Colonic mucosa (tissue), 4 donors: ENCODE data around the gene TRPM2. TPM values are rescaled to one million over a fixed set of nuclear protein-coding genes. Genes with fewer than 3 reads are reported as not detected.

Experiments used
- DNase-seq: peaks from one replicate; pipeline ENCODE4 v3.0.0-alpha.2; 2020
- H3K27ac ChIP-seq: fragments of 200-600 bp; one replicate; pipeline ENCODE4 v1.8.0; 2021
- H3K27me3 ChIP-seq: fragments of 200-600 bp; one replicate; pipeline ENCODE4 v1.8.0; 2021
- H3K36me3 ChIP-seq: fragments of 200-600 bp; one replicate; pipeline ENCODE4 v1.8.0; 2021
- H3K4me1 ChIP-seq: fragments of 200-600 bp; one replicate; pipeline ENCODE4 v1.8.0; 2021; ENCODE audit warnings: mild to moderate bottlenecking
- H3K4me3 ChIP-seq: fragments of 200-600 bp; one replicate; pipeline ENCODE4 v1.8.0; 2021
- H3K9ac ChIP-seq, 2 donors: one replicate each; pipeline ENCODE4 v1.7.0; 2013; ENCODE audit warnings: control low read depth in 2 of 2, low read depth in 2 of 2, low read length in 2 of 2
- H3K9me3 ChIP-seq: fragments of 200-600 bp; one replicate; pipeline ENCODE4 v1.8.0; 2021
- CTCF ChIP-seq: fragments of 200-600 bp; IDR thresholded peaks from one replicate; pipeline ENCODE4 v1.8.0; 2022; ENCODE audit warnings: antibody characterized with exemption, mild to moderate bottlenecking
- intact Hi-C: fragments of 100-400 bp; cut with DNase I; formaldehyde crosslinking; loops from one replicate; pipeline ENCODE4 v1.14.1; 2022
- total RNA-seq, 2 donors: library from RNA; stranded (reverse); fragmentation: NEBNext Ultra II Directional in 1 of 2; extraction: Animal tissue kit (Norgen Biotek cat#: 25700) in 1 of 2; gene quantifications; one replicate each; pipeline ENCODE4 v1.2.1, GENCODE V29; 2021
- donor health status: healthy.
- donor health status: DM: no; HTN: no; CAD: no.
- donor health status: DM: no; HTN: no; CAD: no.

The TRPM2 gene
- total RNA-seq, 2 donors from 2014 or later: 2.6 to 4.2 TPM

GRCh38 chr21:44323591-44323990, 29.8 kb upstream of the TRPM2 start:
- peaks cover 20% of the 10 kb centered on the region for H3K36me3 ChIP-seq
- no peak overlapping the region for H3K27ac ChIP-seq
- H3K27me3 ChIP-seq: no peaks in the 10 kb centered on the region
- intact Hi-C loops: no loop called here
- H3K4me1 ChIP-seq: no peaks in the 10 kb centered on the region
- no peak for DNase-seq
- TF ChIP-seq CTCF: no peak
- no peaks in the 10 kb centered on the region for H3K9me3 ChIP-seq
- no peak overlapping the region for H3K9ac ChIP-seq
- H3K4me3 ChIP-seq: no peak overlapping the region

DNA sequence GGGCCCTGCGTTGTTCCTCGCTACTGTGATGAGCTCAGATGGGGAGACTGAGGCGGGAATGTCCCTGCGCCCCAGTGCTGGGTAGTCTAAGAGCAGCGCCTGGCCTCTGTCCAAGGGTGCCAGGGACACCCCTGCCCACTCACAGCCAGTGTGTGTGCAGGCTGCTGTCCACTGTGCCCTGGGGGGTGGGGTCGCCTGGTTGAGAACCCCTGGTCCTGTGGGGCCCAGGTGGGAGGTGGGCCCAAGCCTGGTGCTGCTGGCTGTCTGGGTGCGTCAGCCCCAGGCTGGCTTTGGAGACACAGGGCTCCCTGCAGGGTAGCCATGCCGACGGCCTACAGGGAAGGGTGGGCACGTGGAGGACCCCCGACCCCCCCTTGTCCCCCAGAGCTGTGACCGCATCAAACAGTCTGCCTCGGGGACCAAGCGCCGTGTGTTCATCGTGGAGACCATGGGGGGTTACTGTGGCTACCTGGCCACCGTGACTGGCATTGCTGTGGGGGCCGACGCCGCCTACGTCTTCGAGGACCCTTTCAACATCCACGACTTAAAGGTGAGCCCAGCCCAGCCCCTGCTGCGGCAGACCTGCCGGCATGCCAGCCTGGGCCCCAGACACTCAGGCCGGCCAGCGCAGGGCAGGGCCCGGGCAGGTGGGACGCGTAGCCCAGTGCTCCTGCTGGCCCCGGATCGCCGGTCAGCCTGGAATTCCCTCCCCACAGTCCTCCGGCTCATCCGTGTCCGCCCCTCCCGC, 29.1 kb upstream of the TRPM2 start:
- no peak for TF ChIP-seq CTCF
- intact Hi-C loops: no loop called here
- no peaks in the 10 kb centered on the region for H3K9me3 ChIP-seq
- H3K27ac ChIP-seq: no peak overlapping the region
- DNase-seq: no peak
- H3K4me1 ChIP-seq: no peaks in the 10 kb centered on the region
- H3K4me3 ChIP-seq: no peak overlapping the region
- H3K9ac ChIP-seq: no peak overlapping the region
- H3K27me3 ChIP-seq: no peaks in the 10 kb centered on the region
- peaks cover 17% of the 10 kb centered on the region for H3K36me3 ChIP-seq

- no peaks in the 10 kb centered on the region for H3K4me1 ChIP-seq
- no peak for TF ChIP-seq CTCF
- no peak for DNase-seq
- no peaks in the 10 kb centered on the region for H3K27me3 ChIP-seq
- intact Hi-C loops: no loop called here
- H3K36me3 ChIP-seq: peaks cover 12% of the 10 kb centered on the region
- H3K4me3 ChIP-seq: no peak overlapping the region
- H3K9me3 ChIP-seq: no peaks in the 10 kb centered on the region
- no peak overlapping the region for H3K9ac ChIP-seq
- H3K27ac ChIP-seq: no peak overlapping the region
These were observed 28.6 kb upstream of the TRPM2 start for GRCh38 chr21:44324854-44325107.

- Histone ChIP-seq H3K9me3 (no peaks in the 10 kb centered on the region), H3K4me3 (no peak overlapping the region), H3K36me3 (peaks cover 8% of the 10 kb centered on the region), H3K4me1 (no peaks in the 10 kb centered on the region), H3K27ac (no peak overlapping the region), H3K9ac (no peak overlapping the region), H3K27me3 (no peaks in the 10 kb centered on the region)
- intact Hi-C loops: no loop called here
- DNase-seq: no peak
- no peak for TF ChIP-seq CTCF
These were observed 27.8 kb upstream of the TRPM2 start for GRCh38 chr21:44325386-44326271.

DNA sequence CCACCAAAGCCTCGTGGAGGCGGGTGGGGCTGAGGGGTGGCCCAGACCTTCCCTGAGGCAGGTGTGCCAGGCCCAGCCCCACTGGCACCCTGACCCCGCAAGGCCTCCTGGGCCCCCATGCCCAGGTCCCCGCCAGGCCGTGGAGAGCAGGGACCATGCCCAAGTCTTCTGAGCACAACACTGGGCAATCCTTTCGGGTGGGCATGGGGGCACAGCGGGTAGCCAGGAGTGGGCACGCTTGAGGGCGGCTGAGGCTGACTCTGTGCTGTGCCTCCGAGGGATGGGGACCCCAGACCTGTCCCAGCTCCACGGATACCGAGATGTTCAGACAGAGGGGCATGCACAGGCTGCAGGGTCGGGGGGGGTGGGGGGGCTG, 27.2 kb upstream of the TRPM2 start:
- no peak overlapping the region for H3K4me3 ChIP-seq
- H3K9me3 ChIP-seq: no peaks in the 10 kb centered on the region
- DNase-seq: no peak
- H3K27ac ChIP-seq: no peak overlapping the region
- peaks cover 8% of the 10 kb centered on the region for H3K36me3 ChIP-seq
- intact Hi-C loops: no loop called here
- no peaks in the 10 kb centered on the region for H3K27me3 ChIP-seq
- no peak overlapping the region for H3K9ac ChIP-seq
- no peaks in the 10 kb centered on the region for H3K4me1 ChIP-seq
- TF ChIP-seq CTCF: no peak
